Activated T-cell treated with anti-CD3 and anti-CD28 coated beads, Interleukin-2, amount 50 U/mL, for 1 hour (primary cell): ENCODE measurements around the gene ALDH8A1.
"Not testable (repeated sequence)": the region's sequence is repeated elsewhere in the genome, so short reads cannot be mapped to it uniquely, and the experiment has no call there.

Experiments
- DNase-seq: peaks from one replicate; pipeline ENCODE4 v3.0.0-alpha.2; 2020

The ALDH8A1 gene

DNA sequence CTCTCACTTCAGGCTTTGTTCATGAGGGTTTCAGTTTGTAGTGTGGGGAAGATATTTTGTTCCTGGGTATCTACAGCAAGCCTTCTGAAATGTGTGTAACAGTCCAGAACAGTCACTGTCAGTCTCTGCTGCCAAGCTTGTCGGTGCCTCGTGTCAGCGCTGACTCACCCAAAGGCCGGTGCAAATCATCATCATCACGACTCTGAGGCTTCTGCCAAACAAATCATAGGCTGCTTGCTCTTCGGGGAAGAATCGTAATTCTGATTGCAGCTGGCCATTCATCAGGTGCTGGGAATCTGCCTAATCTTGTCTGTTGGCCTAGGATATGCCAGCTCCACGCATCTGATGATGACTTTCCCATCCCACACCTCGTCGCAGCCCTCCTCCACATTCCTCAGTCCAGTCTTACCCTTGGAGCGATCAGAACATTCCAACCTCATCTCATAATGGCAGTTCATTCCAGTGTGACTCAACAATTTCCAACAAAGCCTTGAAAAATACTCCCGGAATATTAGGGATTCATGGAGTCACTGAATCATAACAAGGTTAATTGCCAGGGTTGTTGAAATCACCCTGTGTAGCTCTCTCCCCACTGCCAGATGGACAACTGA lies 40.9 kb downstream of the ALDH8A1 start:
- no peak for DNase-seq

DNA sequence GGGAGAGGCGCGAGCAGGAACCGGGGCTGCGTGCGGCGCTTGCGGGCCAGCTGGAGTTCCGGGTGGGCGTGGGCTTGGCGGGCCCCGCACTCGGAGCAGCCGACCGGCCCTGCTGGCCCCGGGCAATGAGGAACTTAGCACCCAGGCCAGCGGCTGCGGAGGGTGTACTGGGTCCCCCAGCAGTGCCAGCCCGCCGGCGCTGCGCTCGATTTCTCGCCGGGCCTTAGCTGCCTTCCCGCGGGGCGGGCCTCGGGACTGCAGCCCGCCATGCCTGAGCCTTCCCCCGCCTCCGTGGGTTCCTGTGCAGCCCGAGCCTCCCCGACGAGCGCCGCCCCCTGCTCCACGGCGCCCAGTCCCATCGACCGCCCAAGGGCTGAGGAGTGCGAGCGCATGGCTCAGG lies 45.2 kb downstream of the ALDH8A1 start:
- DNase-seq, result not testable (repeated sequence)

- no peak for DNase-seq
These were observed 46.5 kb downstream of the ALDH8A1 start for GRCh38 chr6:134903448-134903847.

DNA sequence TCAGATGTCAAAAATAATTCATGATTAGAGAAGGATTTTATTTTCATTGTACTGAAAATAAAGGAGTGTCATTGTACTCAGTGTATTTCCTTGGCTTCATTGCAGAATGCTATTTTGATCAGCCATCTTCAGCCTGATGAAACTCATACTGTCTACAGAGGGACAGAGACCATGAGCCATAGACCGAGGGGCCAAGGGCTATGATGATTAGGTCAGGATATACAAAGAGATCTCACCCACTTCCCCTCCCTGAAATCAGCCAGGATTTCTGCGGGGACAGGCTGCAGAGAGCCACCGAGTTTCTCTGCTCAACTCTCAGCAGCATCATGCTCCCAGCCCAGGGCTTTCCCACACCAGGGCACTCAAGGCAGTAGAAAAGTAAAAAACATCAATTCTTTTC lies 47.0 kb downstream of the ALDH8A1 start:
- DNase-seq, result no peak

DNA sequence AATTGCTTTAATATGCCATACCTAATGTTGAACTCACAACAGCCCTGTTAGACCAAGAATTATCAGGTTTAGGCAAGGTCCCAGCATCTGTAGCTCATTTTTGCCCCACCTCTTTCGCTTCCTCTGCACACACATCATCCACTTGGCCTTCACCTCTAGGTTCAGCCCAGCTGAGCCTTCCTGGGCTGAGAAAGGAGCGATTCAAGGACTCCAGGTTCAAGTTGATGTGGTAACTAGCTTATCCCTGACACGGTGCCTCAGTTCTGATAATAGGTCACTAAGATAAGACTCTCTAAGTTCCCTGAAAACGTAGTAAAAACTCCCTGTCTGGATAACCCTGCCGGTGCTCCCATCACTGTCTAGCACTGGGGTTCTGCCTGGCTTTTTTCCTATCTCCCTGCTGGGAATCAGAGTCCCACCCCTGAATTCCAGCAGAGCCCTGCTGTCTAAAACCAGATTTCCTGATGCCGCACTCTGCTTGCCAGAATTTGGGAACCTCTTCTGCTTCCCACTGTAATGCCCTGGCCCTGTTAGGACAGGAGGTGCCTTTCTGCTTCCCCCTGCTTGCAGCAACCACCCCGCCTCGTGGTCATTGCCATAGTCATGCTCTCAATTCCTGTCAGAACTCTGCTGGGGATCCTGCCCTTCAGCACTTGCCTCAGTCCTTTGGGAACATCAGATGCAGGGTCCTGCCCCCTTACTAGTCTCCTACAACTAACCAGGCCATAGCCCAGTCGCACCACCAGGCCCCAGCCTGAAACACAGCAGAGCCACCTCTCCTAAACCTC lies 47.6 kb downstream of the ALDH8A1 start:
- DNase-seq, result no peak

DNA sequence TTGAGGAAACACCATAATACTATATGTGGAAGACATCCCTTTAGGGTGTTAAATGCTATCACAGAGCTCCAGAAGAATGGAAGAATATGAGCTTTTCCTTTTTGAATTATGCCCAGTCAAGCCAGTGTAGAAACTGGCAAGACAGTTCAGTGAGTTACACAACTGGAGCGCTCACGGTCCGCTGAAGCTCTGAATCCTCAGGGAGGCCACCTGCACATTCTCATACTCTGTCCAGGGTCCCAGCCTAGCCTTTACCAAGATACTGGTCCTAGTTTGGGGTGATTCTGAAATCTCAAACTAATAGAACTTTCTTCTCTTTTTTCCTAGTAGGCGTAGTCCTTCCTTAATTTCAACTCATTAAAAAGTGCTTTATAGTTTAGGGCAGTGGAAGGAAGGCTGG lies 51.3 kb downstream of the ALDH8A1 start:
- no peak for DNase-seq

DNA sequence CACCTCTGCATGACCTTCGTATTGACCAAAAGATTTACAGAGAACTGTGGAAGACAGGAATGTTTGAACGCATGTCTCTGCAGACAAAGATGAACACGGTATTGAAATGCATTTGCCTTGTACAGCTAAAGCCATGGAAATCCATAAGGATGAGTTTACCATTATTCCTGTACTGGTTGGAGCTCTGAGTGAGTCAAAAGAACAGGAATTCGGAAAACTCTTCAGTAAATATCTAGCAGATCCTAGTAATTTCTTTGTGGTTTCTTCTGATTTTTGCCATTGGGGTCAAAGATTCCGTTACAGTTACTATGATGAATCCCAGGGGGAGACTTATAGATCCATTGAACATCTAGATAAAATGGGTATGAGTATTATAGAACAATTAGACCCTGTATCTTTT lies 51.7 kb downstream of the ALDH8A1 start:
- not testable (repeated sequence) for DNase-seq

DNA sequence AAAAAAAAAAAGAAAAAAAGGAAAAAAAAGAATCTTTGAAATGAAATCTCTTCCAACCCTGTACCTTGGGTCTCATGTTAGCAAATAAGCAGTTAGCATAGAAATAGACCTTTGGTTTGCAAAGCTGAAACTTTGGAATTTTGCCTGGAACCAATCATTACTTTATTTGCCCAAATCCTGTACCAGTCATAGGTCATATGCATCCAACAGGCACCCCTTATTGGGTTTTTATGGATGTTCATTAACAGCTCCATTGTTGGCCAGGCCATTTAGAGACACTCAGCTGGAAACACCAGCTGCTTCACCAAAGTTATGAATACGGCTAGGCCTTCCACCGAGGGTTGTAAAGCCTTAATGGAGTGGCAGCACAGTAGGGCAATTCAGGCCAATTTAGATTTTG lies 53.0 kb downstream of the ALDH8A1 start:
- no peak for DNase-seq

GRCh38 chr6:134894800-134895199 lies 55.1 kb downstream of the ALDH8A1 start:
- no peak for DNase-seq

GRCh38 chr6:134892362-134892761 lies 57.5 kb downstream of the ALDH8A1 start:
- no peak for DNase-seq

DNA sequence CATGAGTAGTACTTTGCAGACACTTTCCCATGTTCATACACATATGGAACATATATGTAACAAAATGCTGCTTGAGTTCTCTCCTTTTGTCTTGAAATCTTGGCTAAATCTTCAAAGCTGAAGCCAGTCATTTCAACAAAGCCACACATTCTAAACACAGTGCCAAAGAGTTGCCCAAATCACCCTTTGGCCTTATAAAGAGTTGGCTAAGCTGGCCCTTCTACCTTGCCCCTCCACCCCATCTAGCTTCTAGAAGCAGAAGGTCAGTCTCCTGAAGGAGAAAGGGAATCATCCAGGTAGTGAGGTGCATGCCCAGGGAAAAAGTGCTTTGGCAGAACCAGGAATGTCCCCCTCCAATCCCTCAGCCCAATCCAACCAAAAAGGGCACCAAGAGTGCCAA lies 58.3 kb downstream of the ALDH8A1 start:
- no peak for DNase-seq

DNA sequence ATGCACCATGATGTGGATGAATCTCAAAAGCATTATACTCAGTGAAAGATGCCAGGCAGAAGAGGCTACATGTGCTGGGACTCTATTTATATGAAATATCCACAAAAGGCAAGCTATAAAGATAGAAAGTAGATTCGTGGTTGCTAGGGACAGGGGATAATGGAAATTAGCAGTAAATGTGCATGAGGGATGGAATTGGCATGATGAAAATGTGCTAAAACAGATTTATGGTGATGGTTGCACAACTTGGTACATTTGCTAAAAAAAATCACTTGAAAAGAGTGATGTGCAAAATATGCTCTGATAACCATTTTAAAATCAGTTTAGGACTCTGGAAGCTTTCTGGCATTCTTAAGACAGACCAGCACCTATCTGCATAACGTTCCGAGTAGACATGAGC lies 61.6 kb downstream of the ALDH8A1 start:
- DNase-seq, result no peak

GRCh38 chr6:134884752-134885151 lies 65.1 kb downstream of the ALDH8A1 start:
- no peak for DNase-seq

DNA sequence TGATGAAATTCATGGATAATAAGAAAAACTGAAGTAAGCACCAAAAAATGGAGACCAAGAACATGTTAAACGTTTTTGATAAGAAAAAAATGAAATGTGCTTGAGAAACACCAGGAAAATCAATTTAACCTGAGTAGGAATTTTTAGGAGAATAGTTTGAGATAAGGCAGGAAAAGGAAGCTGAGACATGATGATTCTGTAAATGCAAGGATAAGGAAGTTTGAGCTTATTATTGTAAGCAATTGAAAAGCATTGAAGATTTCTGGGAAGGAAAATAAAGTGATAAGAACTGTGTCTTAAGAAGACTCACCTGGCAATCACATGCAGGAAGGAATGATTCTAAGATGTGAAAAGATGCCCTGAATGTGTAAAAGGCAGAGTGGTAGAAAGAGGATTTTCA lies 66.6 kb downstream of the ALDH8A1 start:
- DNase-seq, result no peak

GRCh38 chr6:134882426-134883038 lies 67.4 kb downstream of the ALDH8A1 start:
- DNase-seq, result peak; percentile 68

GRCh38 chr6:134880487-134881190 lies 69.3 kb downstream of the ALDH8A1 start:
- DNase-seq, result no peak

- DNase-seq, result no peak
These were observed 71.8 kb downstream of the ALDH8A1 start for GRCh38 chr6:134878136-134878535.

- no peak for DNase-seq
These were observed 74.5 kb downstream of the ALDH8A1 start for GRCh38 chr6:134875367-134875766.

DNA sequence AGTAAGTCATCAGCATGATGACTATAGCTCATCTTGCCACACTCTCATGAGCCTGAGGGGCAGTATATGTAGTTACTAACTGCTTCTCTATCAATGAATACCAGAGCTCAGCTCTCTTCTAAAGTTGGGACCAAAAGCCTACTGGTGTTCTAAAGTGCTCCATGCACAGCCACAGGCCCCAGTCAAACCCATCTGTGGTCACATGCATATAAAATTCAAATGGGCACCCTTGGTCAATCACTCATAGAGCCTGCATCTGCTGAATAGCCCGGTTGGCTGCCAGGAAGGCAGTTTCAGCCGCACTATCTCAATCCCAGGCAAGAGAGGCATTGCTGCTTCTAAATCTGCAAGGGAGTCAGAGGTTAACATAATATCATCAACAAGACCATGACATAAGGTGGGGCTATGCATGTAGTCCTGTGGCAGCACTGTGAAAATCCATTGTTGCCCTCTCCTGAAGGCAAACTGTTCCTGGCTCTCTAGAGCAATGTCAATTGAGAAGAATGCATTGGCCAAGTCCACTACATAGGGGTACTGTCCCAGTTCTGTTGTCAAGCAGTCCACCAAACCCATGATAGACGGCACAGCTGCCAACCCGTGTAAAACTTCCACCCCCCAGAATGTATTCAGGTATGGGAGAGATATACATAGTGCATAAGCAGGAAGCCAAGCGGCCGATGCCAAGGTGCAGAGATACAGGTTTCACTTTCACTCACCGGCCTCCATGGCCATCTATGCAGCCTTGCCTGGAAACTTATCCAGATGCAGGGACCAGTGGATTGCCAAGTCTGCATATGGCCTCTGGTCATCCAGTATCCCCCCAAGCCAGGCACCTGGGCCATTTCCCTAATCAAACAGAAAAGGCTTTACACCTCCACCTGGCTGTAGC lies 76.2 kb downstream of the ALDH8A1 start:
- peak; percentile 25 for DNase-seq

DNA sequence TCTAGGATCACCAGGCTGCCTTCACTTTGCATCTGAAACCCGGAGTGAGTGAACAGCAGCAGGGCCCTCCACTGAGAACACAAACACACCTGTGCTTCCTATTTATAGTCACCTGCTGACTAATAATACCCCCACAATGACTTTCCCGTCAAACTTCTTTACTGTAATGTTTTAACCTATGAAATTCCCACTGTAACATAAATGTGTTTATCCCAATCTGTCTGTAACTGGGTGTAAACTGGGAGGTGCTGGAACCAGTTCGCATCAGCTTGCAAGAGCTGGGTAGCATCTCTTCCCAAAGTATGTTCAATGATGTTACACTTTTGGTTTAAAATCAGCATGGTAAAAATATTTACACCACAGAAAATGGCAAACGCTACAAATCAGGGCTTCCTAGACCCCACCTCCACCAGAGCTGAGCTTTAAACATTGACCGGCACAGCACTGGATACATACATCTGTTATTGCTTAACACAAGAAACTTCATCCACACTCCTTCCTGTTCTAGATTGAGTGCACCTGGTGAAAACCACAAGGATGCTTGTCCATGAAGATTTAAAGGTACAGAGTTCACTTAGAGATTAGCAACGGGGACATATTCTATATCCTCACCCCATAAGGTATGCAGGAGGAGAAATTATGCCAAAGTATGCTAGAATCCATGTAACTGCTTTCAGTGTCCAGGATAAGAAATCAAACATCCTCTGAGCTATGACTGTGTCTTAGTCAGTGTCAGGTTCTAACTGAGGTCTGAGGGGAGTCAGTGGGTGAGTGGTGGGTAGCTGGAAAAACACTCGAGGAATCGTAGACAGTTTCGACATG lies 79.0 kb downstream of the ALDH8A1 start:
- no peak for DNase-seq

GRCh38 chr6:134868812-134869211 lies 81.1 kb downstream of the ALDH8A1 start:
- DNase-seq, result no peak
